Transverse colon (tissue), 4 donors: Measurements from ENCODE around the gene RNU4-1. TPM values are rescaled to one million over a fixed set of nuclear protein-coding genes. Genes with fewer than 3 reads are reported as not detected.

Source experiments
- DNase-seq: peaks from one replicate; pipeline ENCODE4 v3.0.0-alpha.2; 2019
- H3K27ac ChIP-seq, 4 donors: fragments of 200-600 bp; sonication (generic); 2 replicates each; pipeline ENCODE4 v1.5.1; 2016 to 2018; ENCODE audit warnings: inconsistent platforms in 4 of 4
- H3K27me3 ChIP-seq: fragments of 200-600 bp; sonication (generic); 2 replicates; pipeline ENCODE4 v1.5.1; 2017; ENCODE audit warnings: inconsistent platforms
- H3K36me3 ChIP-seq, 4 donors: fragments of 200-600 bp; sonication (generic); 2 replicates each; pipeline ENCODE4 v1.5.1; 2017 to 2019; ENCODE audit warnings: inconsistent platforms in 4 of 4
- H3K4me1 ChIP-seq, 4 donors: fragments of 200-600 bp; sonication (generic); 2 replicates each; pipeline ENCODE4 v1.5.1; 2017 to 2020; ENCODE audit warnings: inconsistent platforms in 4 of 4
- H3K4me3 ChIP-seq, 4 donors: fragments of 200-600 bp; sonication (generic); 1 replicate in 1 of 4; 2 replicates in 3 of 4; pipeline versions ENCODE4 v1.5.1 to v1.6.1; 2017 to 2019; ENCODE audit warnings: inconsistent platforms in 4 of 4
- H3K9me3 ChIP-seq, 2 donors: fragments of 200-600 bp; sonication (generic); 2 replicates each; pipeline ENCODE4 v1.5.1; 2017 to 2019; ENCODE audit warnings: inconsistent platforms in 2 of 2
- CTCF ChIP-seq, 5 experiments: fragments of 200-600 bp in 3 of 5; fragments of 450-650 bp in 2 of 5; sonication (generic) in 3 of 5; IDR thresholded peaks; 1 replicate in 2 of 5; 2 replicates in 3 of 5; pipeline ENCODE4 v1.5.1; 2016 to 2017; ENCODE audit warnings: antibody characterized with exemption in 5 of 5, inconsistent platforms in 3 of 5, mild to moderate bottlenecking in 2 of 5, moderate library complexity in 1 of 5
- EP300 ChIP-seq: sonication (generic); formaldehyde crosslinking; IDR thresholded peaks from one replicate; pipeline ENCODE4 v1.6.1; 2017; ENCODE audit warnings: antibody characterized with exemption, low read depth
- POLR2A ChIP-seq: fragments of 450-650 bp; IDR thresholded peaks from one replicate; pipeline ENCODE4 v1.6.1; 2016; ENCODE audit warnings: antibody characterized with exemption, mild to moderate bottlenecking, moderate library complexity
- POLR2AphosphoS5 ChIP-seq, 3 donors: sonication (generic); formaldehyde crosslinking; IDR thresholded peaks; one replicate each; pipeline ENCODE4 v1.6.1; 2016; ENCODE audit warnings: antibody characterized with exemption in 3 of 3
- WGBS, 2 donors: methylation state at CpG; one replicate each; pipeline ENCODE4 v1.1.5; 2018; ENCODE audit warnings: low coverage in 1 of 2; 5-methylcytosine and 5-hydroxymethylcytosine counted together
- in situ Hi-C, 4 donors: fragments of 200-750 bp; cut with MboI; loops; one replicate each; pipeline versions ENCODE4 v1.15.0 to v1.15.1; 2017; ENCODE audit warnings: low sequenced_read_pairs in 3 of 4, low pct_ligation_motif_present in 1 of 4, low pct_unique_long_range_greater_than_20kb in 1 of 4
- intact Hi-C: fragments of 100-400 bp; cut with DNase I; formaldehyde crosslinking; loops from one replicate; pipeline ENCODE4 v1.15.1; 2023; ENCODE audit warnings: low total_unique reads
- total RNA-seq, 4 donors: library from RNA; depleted of rRNA; stranded (reverse); fragments of >200 nt; gene quantifications; one replicate each; pipeline ENCODE4 v1.1.0, GENCODE V29; 2016

RNU4-1 gene
- total RNA-seq, 4 donors from 2014 or later: under 0.01 TPM; not detected in 1

DNA sequence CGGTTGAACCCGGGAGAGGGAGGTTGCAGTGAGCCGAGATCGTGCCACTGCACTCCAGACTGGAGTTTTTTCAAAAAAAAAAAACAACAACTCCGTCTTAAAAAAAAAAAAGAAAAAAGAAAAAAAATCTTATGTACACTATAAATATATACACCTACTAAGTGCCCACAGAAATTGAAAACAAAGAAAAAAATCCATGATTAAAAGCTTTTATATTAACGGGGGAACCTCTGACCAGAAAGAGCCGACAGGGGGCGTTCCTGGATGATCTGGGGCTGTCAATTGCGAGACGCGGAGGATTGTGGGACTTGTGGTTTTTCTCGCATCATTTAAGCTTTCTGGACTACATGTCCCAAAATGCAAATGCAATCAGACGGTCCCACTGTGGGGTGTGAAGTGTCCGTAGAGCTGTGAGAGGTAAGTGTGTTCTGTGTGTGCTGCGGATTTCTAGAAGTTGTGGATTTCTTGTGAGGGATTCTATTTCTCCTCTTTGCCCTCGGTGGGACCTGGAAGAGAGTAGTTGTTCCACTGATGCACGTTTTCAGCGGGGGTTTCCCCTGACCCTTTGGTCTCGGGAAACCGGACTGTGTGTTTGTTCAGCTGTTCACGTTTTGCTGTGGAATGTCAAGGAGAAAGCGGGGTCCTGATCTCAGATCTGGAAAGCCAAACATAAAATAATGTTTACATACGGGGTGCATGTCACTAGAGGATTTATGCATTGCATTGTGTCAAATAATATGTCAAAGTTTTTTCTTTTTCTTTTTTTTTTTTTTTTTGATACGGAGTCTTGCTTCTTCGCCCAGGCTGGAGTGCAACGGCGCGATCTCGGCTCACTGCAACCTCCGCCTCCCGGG, 9.2 kb upstream of the RNU4-1 start, which contains the start of gene SIRT4:
SIRT4 (plus strand) TSS at position 360 of the 854 bp plus-strand sequence. CDS start 1,241 bp downstream, outside the sequence.
- Histone ChIP-seq H3K36me3 (no peaks in the 10 kb centered on the region), H3K4me3 (peak within 1 kb of the TSS; percentile 53 to 74 (median 58)), H3K4me1 (peaks cover 4 to 6% (median 5%) of the 10 kb centered on the region in 4 donors), H3K9me3 (no peaks in the 10 kb centered on the region), H3K27ac (peak within 1 kb of the TSS; percentile 77 to 88 (median 80)), H3K27me3 (no peaks in the 10 kb centered on the region)
- peak; percentile 91 for DNase-seq
- WGBS, 2 donors: 7 to 14% methylated on average over 23 to 31 of the region's 31 CpGs
- in situ Hi-C loops (no loop called here), intact Hi-C loops (no loop called here)
- no peak for TF ChIP-seq POLR2A
- peak; percentile 69 to 83 (median 72) for TF ChIP-seq CTCF (IDR thresholded peaks at IDR 0.05)
- TF ChIP-seq POLR2AphosphoS5 (IDR thresholded peaks at IDR 0.05): peak; percentile 16 to 73 (median 33)
- no peak for TF ChIP-seq EP300

DNA sequence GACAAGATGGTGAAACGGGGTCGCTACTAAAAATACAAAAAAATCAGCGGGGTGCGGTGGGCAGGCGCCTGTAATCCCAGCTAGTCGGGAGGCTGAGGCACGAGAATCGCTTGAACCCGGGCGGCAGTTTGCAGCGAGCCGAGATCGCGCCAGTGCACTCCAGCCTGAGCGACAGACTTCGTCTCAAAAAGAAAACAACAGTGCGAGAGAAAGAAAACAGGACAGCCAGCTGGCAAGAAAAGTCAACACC, 701 bp downstream of the RNU4-1 start:
- no peaks in the 10 kb centered on the region for H3K36me3 ChIP-seq
- 0 to 2% methylated on average over 11 to 17 of the region's 17 CpGs for WGBS, 2 donors
- no peaks in the 10 kb centered on the region for H3K27me3 ChIP-seq
- H3K27ac ChIP-seq: peak overlapping the region; percentile 97 to 99 (median 98)
- in situ Hi-C loops: no loop called here
- no peaks in the 10 kb centered on the region for H3K9me3 ChIP-seq
- peak overlapping the region; percentile 46 to 90 (median 69) for H3K4me3 ChIP-seq
- peaks cover 0 to 18% (median 14%) of the 10 kb centered on the region in 4 donors for H3K4me1 ChIP-seq
- TF ChIP-seq POLR2AphosphoS5 (IDR thresholded peaks at IDR 0.05) (no peak), EP300 (no peak), POLR2A (no peak), CTCF (IDR thresholded peaks at IDR 0.05) (no peak)
- intact Hi-C loops: no loop called here
- no peak for DNase-seq

DNA sequence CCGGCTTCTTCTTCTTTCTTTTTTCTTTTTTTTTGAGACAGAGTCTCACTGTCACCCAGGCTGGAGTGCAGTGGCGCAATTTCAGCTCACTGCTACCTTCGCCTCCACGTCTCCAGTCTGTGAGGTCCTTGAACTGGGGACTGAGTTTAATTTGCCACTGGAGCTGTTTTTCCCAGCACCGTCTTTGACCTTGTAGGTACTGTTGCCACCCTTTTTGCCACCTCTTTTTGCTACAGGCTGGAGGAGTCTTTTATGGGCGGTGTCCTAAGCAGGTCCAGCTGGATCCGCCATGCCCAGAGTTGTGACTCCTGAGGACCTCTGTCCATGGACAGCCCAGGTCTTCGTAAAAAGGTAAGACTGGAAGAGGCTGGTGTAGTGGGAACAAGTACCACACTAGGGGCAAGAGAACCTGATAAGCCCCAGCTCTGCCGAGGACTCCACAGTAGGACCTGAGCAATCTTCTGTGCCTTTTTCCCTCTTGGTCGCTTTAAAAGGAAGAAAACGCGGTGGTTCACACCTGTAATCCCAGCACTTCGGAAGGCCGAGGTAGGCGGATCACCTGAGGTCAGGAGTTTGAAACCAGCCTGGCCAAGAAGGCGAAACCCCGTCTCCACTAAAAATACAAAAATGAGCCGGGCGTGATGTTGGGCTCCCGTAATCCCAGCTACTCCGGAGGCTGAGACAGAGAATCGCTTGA, 2.3 kb downstream of the RNU4-1 start:
- peak overlapping the region; percentile 97 to 99 (median 98) for H3K27ac ChIP-seq
- peak; percentile 38 for DNase-seq
- TF ChIP-seq POLR2AphosphoS5 (IDR thresholded peaks at IDR 0.05) (peak in 1 of 3 donors; percentile 11), POLR2A (no peak), CTCF (IDR thresholded peaks at IDR 0.05) (no peak), EP300 (no peak)
- no peaks in the 10 kb centered on the region for H3K36me3 ChIP-seq
- peak overlapping the region in 3 of 4 donors; percentile 9 to 81 (median 20) for H3K4me3 ChIP-seq
- no peaks in the 10 kb centered on the region for H3K9me3 ChIP-seq
- no peaks in the 10 kb centered on the region for H3K27me3 ChIP-seq
- WGBS, 2 donors: 22% methylated on average over 22 of the region's 22 CpGs; no CpG with 5 or more reads in 1 of the 2 donors
- H3K4me1 ChIP-seq: peaks cover 0 to 18% (median 14%) of the 10 kb centered on the region in 4 donors
- in situ Hi-C loops: no loop called here
- intact Hi-C loops: no loop called here

DNA sequence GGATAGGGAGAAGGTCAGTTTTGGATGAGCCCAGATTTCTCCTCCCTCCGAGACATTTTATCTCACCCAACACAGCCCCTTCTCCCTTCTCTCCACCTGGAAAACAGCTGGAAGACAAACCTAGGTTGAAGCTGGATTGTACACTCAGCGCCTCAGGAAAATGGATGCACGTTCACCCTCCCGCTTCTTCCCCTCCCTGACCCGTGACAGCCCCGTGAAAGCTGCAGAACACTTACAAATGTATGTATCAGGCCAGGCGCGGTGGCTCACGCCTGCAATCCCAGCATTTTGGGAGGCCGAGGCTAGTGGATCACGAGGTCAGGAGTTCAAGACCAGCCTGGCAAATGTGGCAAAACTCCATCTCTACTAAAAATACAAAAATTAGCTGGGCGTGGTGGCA, 5.5 kb downstream of the RNU4-1 start:
- in situ Hi-C loops: no loop called here
- no peak for TF ChIP-seq EP300
- no peak for TF ChIP-seq POLR2AphosphoS5 (IDR thresholded peaks at IDR 0.05)
- TF ChIP-seq CTCF (IDR thresholded peaks at IDR 0.05): no peak
- no peak for TF ChIP-seq POLR2A
- DNase-seq: no peak
- Histone ChIP-seq H3K27me3 (no peaks in the 10 kb centered on the region), H3K9me3 (no peaks in the 10 kb centered on the region), H3K36me3 (no peaks in the 10 kb centered on the region), H3K4me1 (peaks cover 0 to 10% (median 7%) of the 10 kb centered on the region in 4 donors), H3K27ac (no peak overlapping the region), H3K4me3 (no peak overlapping the region)
- intact Hi-C loops: no loop called here
- WGBS, 2 donors: 33 to 76% methylated on average over 1 to 12 of the region's 12 CpGs
